Measurements from ENCODE around the gene TRIM37.

DNA sequence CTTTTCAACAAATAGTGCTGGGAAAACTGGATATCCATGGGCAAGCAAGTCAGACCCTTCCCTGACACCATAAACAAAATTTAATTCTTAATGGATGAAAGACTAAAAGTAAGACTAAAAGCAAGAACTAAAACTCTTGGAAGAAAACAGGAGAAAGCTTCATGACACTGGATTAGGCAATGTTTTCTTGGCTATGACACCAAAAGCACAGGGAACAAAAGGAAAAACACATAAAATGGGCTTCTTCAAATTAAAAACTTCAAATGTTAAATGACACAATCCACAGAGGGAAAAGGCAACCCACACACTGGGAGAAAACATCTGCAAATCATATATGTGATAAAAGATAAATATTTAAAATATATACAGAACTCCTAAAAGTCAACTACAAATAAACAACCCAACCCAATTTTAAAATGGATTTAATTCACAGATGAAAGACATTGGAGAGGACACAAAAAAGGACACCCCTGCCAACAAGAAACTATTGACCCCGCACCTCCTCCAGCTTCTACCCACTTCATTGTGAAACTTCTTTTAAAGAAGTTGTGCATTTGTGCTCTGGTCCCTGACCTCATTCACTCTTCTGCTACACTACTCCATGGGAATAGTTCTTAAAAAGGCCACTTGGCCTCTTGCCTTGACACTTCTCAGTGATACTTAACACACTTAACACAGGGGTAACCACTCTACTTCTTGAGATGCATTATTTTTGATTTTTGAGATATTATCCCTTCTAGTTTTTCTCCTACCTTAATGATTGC is 80.3 kb downstream of the TRIM37 start:
- TF ChIP-seq, protein P1, sequence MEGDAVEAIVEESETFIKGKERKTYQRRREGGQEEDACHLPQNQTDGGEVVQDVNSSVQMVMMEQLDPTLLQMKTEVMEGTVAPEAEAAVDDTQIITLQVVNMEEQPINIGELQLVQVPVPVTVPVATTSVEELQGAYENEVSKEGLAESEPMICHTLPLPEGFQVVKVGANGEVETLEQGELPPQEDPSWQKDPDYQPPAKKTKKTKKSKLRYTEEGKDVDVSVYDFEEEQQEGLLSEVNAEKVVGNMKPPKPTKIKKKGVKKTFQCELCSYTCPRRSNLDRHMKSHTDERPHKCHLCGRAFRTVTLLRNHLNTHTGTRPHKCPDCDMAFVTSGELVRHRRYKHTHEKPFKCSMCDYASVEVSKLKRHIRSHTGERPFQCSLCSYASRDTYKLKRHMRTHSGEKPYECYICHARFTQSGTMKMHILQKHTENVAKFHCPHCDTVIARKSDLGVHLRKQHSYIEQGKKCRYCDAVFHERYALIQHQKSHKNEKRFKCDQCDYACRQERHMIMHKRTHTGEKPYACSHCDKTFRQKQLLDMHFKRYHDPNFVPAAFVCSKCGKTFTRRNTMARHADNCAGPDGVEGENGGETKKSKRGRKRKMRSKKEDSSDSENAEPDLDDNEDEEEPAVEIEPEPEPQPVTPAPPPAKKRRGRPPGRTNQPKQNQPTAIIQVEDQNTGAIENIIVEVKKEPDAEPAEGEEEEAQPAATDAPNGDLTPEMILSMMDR (IDR thresholded peaks at IDR 0.05; ENCODE audit: low read length) = no peak
- TF ChIP-seq EZH2 (optimal IDR thresholded peaks at IDR 0.05; ENCODE audit: low read depth, low read length) (no peak), EZH2phosphoT487 (IDR thresholded peaks at IDR 0.05; ENCODE audit: low read length) (no peak)

All from MM.1S (cell line).